ENCODE data around the gene LSMEM2.
A peak's percentile ranks its signal among the peaks of the same experiment; 100 is the strongest.
"Not testable (repeated sequence)": the region's sequence is repeated elsewhere in the genome, so short reads cannot be mapped to it uniquely, and the experiment has no call there.

Gene LSMEM2

DNA sequence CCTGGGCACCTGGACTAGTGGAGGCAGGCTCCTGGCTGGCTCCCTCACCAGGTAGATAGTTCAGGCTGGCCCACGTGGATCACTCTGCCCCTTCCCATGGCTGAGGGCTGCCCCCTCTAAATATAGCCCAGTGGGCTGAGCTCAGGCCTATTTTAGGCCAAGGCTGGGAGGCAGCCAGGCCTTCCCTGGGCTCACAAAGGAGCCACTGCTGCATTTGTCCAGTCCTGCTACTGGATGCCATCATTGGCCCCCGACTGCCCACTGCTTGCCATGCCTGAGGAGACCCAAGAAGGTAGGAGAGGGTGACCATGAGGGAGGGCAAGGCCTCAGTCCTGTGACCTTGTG lies at the start of gene LSMEM2:
TSS of gene LSMEM2 (plus strand) at position 208 of the 345 bp plus-strand sequence. CDS start at position 235, 27 bp downstream.
- no peak for DNase-seq (ENCODE audit: low read depth in 2 of 2)

DNA sequence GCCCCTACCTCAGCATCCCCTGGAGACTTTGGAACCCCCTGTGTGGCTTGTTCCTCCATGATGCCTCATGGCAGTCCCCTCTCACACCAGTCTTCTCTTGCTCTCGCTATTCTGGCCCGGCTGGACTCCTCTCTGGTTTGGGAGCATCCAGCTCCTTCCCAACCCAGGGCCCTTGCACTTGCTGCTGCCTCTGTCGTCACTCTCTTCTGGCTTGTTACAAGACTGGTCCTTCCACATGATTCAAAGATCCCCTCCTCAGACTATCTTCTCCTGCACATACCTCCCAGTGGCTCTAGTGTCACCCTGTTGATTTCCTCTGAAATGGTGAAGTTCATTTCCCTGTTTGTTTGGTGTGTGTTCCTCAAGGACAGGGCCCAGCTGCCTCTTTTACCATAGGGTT lies 49.4 kb upstream of the LSMEM2 start:
- no peak for DNase-seq (ENCODE audit: low read depth in 2 of 2)

DNA sequence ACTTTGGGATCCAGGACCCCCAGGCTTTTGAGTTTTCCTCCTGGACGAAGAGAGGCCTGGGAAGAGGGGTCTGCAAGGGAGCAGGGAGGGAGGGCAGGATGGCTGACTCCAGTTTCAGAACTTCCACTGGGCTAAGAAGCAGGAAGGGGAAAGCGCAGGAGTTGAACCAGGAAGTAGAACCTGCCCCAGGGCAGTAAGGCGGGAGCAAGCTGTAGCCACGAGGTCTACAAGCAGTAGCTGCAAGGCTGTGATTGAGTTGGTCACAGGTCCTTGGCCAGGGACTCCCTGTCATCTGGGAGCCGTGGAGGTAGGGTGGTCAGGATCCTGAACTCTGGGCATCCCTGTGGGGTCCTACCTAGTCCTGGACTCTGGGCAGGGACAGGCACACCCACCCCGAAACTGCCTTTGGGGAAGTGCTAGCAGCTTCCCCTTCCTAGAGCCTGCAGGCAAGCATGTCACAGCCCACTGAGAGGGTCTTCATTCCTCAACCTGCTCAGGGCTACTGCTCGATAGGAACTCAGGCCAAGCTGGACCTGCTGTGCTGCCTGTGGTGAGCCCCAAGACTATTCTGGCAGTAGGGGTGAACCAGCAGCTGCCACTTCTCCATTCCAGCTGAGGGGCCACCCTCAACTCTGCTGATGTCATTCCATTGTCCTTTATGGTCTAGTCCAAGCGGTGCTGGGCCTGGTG lies 48.6 kb upstream of the LSMEM2 start:
- DNase-seq (ENCODE audit: low read depth in 2 of 2): no peak

DNA sequence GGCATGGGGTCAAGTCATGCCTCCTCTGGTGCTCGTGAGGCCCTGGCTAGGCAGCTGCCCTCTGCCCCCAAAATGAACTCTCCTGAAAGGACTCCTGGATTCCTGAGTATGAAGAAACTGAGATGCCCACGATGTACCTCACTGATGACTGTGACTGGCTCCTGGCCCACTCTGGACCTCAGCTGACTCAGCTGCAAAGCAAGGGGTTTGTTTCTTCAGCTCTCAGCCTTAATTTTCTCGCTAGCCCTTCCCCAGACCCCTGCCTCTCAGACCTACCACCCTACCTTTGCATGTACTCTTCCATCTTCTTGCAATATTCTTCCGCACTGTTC lies 48.1 kb upstream of the LSMEM2 start:
- DNase-seq (ENCODE audit: low read depth in 2 of 2): no peak

DNA sequence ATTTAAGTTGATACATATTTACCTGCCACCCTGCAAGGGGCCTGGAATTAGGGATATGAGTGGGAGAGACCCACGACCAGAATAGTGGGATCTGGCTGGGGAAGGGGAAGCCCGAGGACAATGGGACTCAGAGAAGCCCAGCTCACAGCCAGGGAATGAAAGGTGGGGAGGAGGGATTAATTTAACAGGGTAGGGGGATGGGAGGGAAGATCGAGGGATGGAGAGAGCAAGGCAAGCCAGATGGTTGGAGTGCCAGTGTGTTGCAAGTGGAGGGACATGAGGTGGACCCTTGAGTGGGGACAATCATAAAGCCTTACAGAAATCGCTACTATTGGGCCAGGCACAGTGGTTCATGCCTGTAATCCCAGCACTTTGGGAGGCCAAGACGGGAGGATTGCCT lies 47.3 kb upstream of the LSMEM2 start:
- no peak for DNase-seq (ENCODE audit: low read depth in 2 of 2)

DNA sequence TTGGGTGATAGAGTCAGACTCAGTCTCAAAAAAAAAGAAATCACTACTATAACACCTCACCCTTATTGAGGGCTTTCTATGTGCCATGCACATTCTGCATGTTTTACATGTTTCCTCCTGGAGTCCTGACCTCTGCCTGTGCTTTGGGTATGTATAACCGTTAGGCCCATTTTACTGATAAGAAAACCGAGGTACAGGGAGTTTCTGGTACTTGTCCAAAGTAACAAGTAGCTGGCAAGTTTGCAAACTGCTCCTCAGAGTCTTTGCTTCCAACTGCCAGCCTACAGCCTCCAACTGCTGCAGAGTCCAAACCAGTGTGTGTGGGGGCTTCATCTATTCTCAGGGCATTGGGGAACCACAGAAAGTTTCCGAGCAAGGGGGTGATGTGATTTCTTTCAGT lies 46.6 kb upstream of the LSMEM2 start:
- no peak for DNase-seq (ENCODE audit: low read depth in 2 of 2)

DNA sequence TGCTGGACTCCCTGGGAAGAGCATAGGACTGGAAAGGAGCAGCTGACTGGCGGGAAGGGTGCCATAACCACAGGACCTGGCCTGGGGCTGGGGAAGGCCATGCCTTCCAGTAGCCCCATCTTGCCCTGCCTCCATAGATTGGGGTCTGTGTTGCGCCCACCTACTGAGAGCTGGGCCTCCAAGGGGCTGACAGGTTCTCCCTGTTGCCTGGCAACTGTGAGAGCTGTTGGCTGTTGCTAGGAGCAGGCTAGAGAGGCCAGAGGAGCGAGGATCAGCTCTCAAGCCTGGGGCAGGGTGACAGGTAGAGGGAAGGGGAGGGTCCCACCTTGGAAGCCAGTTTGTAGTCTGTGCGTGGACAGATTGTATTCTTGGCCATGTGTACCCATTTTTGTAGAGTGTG lies 45.7 kb upstream of the LSMEM2 start:
- no peak for DNase-seq (ENCODE audit: low read depth in 2 of 2)

DNA sequence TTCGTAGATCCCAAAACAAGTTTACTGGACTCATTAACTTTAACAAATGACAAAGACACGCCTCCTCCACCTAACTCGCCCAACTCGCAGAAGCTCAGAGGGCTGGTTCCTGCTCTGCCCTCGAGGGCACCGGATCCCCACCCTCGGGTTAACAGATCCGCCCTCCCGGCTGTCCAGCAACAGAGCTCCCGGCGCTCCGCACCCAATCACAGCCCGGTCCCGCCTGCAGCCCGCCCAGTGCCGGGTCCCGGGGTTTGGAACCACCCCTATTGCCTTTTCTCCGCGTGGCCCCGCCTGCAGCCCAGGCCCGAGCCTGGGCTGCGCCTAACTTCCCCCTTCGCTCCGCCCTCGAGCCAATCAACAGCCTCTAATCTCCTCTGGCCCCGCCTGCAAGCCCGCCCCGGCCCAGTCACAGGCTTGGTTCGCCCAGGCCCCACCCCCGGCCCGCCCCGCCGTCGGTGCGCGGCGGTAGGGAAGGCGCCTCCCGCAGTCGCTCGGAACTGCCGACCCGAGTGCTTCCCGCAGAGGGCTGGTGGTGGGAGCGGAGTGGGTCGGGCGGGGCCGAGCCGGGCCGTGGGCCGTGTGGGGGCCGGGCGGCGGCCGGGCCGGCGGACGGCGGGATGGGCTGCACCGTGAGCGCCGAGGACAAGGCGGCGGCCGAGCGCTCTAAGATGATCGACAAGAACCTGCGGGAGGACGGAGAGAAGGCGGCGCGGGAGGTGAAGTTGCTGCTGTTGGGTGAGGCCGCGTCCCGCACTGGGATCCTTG lies 43.0 kb upstream of the LSMEM2 start, which contains the start of gene GNAI2:
TSS of gene GNAI2 (plus strand) at position 489 of the 768 bp plus-strand sequence. CDS start at position 621, 132 bp downstream.
- peak; percentile 99 for DNase-seq (ENCODE audit: low read depth in 2 of 2)

DNA sequence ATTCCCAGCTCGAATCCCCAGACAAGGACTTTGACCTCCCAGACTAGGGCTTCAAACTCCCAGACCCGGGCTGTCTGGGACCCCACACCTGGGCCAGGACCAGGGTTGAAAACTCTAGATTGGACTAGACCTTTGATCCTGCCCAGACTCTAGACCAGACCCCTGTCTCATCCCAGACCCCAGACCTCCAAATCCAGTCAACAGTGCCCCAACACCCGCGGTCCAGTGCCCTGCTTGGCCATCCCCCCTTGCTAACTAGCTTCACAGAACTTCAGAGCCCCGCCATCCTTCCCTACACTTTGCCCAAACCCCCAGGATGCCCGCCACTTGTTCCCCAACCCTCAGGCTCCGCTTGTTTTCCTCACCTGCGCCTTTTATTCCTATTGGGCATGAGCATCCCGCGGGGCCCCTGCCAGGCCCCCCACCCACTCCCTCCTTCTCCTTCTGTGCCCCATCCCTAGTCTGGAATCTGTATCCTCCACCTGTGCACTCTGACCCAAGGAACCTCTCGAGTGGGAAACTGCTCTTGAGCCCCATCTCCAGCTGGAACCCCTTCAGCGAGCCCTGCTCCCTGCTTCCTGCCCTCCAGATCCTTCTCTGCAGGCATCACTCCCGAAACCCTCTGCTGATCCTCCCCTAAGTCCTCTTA lies 42.3 kb upstream of the LSMEM2 start:
- DNase-seq (ENCODE audit: low read depth in 2 of 2): no peak

DNA sequence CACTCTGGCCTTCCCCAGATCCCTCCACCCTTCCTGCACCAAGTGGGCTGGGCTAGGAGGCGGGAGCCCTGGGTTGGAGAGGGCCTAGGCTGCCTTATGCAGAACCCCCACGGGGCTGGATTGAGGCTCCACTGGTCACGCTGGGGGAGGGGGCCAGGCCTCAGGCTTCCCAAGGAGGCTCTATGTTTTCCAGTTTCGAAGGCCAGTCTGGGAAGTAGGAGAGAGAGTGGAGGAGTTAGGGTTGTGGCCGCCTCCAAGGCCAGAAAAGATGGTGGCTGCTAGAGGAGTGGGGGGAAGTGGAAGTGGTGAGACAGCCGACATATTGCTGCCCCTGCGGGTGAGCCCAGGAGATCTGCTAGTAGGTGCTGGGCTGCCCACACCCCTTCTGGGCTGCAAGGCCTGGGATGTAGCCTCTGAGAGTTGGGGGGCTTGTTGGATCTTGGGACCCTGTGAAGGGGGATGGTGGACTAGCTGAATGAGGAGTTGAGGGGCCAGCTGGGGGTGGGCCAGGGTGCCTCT lies 41.7 kb upstream of the LSMEM2 start:
- DNase-seq (ENCODE audit: low read depth in 2 of 2): no peak

DNA sequence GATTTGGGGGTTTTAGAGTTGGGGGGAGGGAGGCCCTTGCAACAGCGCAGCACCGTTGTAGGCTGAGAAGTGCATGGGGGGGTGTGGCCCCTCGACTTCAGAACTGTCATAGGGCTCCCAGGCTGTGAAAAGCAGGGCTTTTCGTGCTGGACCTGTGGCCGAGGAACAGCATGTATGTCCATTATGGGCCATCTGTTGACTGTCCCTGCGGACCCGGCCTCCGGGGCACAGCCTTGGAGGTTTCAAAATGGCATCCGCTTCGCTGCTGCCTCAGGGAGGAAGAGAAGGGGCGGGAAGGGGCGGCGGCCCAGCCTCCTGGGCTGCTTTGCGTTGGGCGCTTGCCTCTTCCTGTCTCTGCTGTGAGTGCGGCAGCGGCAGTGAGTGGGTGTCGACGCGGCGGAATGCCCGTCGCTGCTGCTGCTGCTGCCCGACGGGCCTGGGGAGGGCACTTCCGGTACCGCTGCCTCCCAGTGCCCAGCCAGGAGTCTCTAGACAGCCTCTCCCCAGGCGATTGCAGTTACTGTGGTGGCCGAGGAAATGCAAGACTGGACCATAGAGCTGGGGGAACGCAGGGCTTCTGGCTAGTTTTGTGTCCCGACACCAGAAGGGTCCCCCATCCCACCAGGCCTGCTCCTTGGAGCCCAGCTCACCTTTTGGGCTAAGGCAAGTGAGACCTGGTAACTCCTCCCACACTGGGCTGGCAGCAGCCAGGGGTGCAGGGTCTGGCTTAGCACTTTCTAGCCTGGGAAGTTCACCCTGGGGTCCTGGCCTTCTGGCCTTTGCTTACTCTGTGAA lies 40.9 kb upstream of the LSMEM2 start:
- peak; percentile 84 to 85 for DNase-seq (ENCODE audit: low read depth in 2 of 2)

DNA sequence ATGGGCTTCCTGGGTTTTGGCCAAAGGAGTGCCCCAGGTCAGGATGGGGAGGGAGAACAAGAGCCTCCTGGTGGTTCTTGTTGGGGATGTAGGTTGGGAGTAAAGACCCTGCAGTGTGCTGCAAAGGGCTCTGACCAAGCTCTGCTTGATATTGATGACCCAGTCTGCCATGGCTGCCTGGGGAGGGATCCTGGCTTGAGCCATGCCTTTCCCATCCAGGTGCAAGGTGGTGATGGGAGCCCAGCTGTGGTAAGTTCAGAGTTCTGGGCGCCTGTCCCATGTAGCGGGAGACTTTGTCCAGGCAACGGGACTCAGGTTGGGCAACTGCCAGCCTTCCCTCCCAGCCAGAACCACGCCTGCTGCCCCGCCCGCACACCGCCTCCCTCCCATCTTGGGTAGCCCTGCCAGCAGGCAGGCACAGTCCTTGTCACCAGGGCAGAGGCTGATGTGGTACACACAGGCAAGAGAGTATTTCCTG lies 40.3 kb upstream of the LSMEM2 start:
- DNase-seq (ENCODE audit: low read depth in 2 of 2): no peak

DNA sequence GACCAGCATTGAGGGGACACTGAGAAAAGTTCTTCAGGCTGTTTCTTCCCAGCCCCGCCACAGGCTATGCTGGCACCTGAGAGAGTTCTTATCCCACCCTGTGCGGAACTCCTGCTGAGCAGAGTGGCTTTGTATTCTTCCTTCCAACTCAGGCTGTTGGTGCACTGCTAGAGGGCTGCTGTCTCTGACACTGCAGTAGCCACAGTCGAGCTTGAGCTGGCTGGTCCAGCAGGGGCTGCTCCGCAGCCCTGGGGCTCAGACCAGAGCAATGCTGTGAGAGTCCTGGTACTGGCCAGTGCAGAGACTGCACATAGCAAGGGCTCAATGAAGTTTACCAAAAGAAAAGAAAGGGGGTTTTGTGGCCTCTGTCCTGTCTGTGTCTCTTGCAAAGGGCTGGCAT lies 39.2 kb upstream of the LSMEM2 start:
- no peak for DNase-seq (ENCODE audit: low read depth in 2 of 2)

DNA sequence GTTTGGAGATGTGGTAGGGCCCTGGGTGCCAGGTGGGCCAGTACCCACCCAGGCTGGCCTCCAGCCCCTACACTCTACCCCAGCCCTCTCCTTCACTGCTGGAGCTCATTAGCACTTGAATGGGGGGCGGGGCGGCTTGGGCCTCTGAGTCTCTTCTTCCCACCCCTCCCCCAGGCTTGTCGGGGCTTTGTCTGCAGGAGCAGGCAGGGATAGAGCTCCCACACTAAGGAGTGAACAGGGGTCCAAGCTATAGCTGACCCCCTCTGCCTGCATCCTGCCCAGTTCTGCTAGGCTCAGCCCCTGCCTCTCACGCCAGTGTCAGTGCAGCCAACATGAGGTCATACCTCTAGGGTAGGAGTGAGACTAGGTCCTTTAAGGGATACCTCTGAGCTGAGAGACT lies 37.7 kb upstream of the LSMEM2 start:
- no peak for DNase-seq (ENCODE audit: low read depth in 2 of 2)

DNA sequence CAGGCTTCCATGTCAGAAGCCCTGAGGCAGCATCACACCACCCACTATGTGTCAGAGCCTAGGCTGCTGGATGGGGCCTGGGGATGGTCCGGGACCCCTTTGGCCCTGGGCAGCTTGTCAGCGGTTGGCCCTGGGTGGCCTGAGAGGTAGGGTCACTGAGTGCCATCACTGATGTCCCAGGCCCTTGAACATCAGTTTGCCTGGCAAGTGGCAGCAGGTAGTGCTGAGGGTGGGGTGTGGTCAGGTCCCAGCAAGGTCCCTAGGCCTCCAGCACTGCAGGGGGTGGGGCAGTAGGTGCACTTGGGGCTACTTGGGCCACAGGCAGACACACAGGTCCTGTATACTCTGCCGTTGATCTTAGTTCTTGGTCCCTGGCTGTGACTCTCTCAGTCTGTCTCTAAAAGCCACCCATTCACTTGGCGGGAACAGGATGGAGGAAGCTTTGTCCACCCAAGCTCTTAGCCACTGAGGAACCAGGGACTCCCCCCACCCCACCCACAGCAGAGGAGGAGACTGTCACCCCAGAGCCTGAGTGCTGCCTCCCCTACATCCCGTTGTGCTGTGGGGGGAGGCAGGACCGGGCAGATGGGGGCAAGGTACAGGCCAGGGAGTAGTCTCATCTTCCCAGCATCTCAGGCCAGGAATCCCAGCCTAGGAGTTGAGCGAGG lies 37.0 kb upstream of the LSMEM2 start:
- DNase-seq (ENCODE audit: low read depth in 2 of 2): no peak

DNA sequence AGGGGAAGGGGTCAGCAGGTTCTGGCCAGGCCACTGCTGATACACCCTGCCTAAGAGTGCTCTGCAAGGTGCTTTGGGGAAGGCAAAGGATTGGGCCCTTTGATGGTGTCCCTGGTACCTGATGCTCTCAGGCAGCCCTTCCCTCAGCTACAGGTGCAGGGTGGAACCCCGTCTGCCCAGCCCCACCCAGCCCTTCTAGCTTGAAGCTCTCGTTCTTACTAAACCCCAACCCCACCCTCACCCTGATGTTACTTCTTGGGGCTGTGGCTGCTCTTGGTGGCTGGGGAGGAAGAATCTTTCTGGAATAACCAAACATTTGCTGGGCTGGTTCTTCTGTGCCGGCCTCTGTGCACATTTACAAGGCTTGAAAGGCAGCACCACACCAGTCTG lies 36.5 kb upstream of the LSMEM2 start:
- DNase-seq (ENCODE audit: low read depth in 2 of 2): no peak

DNA sequence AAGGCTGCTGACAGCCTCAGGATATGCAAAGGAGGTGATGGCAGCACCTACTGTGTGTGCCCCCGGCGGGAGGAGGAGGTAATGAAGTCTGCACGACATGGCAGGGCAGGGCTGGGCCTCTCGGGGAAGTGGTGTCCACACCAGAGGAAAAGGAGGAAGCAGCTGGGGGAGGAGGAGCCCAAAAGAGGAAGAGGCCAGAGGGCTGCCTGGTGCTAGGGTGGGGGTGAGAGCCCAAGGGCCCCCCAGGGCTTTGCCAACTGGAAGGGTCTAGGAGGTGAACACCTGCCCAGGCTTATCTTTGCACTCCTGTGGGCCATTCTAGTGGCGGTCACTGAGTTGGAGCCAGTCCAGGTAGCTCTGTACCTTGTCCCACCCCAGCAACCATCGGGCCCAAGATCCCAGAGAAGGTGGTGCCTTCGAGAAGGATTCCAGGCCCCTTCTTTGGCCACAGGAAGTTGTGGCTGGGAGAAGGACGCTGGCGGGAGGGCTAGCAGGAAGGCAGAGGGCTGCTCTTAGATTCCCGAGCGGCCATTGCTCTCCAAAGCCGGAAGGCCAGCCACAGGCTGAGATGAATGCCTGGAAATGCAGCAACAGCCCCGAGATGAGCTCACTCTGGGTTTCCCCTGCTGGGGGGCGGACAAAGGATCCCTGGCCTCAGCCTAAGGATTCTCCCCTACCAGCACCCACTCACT lies 35.9 kb upstream of the LSMEM2 start:
- DNase-seq (ENCODE audit: low read depth in 2 of 2): peak in 1 of 2 donors; percentile 34

DNA sequence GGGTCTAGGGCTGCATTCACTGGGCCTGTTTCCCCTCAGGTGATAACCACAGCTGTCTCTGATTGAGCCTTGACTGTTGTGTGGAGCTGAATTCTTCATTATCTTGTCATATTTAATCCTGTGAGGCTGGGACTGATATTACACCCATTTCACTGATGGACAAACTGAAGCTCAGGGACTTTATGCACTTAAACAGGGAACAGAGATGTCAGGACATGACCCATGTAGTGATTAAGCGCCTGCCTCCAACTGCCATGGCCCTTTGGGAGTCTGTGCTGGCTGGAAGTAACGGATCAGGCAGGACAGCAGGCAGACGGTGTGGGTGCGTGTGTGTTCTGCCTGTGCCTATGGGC lies 35.4 kb upstream of the LSMEM2 start:
- DNase-seq (ENCODE audit: low read depth in 2 of 2): no peak

DNA sequence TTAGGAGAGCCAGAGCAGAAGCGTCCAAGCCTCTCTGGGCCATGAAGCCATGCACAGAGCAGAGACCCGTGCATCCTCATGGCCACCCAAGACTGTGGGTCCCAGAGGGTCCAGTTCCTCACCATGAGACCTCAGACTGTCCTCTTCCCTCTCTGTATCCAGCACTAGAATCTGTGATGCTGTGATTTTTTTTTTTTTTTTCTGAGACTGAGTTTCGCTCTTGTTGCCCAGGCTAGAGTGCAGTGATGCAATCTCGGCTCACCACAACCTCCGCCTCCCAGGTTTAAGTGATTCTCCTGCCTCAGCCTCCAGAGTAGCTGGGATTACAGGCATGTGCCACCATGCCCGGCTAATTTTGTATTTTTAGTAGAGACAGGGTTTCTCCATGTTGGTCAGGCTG lies 34.1 kb upstream of the LSMEM2 start:
- DNase-seq (ENCODE audit: low read depth in 2 of 2): not testable (repeated sequence)

DNA sequence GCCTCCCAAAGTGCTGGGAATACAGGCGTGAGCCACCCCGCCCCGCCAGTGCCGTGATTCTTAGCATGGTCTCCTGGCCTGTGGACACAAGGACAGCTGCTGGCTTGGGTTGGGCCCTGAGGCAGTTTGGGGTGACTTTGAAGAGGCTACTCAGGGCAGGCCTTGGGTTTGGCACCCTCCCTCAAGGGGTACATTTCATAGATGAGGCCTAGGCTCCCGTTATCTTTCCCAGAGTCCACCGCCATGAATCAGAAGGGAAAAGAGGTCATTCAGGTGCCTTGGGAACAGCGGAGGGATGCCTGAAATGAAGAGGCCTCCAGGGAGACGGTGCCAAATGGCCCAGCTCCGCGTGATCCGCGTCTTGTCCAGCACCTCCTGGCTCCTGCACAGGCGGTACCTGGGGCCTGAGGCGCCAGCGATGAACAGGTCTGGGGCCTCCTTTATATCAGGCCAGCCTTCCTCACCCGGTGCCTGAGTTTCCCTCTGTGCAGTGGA lies 33.6 kb upstream of the LSMEM2 start:
- no peak for DNase-seq (ENCODE audit: low read depth in 2 of 2)
